Sigmoid colon (tissue), 7 donors: ENCODE results near the gene SBNO2. TPM values are rescaled to one million over a fixed set of nuclear protein-coding genes. Genes with fewer than 3 reads are reported as not detected.
A peak's percentile ranks its signal among the peaks of the same experiment; 100 is the strongest.

Experiments used
- DNase-seq: peaks from one replicate; pipeline ENCODE4 v3.0.0-alpha.2; 2019
- H3K27ac ChIP-seq, 4 donors: fragments of 200-600 bp; sonication (generic); one replicate each; pipeline ENCODE4 v1.5.1; 2016 to 2019; ENCODE audit warnings: mild to moderate bottlenecking in 1 of 4
- H3K27me3 ChIP-seq, 3 donors: fragments of 200-600 bp; sonication (generic); one replicate each; pipeline ENCODE4 v1.5.1; 2019; ENCODE audit warnings: mild to moderate bottlenecking in 1 of 3
- H3K36me3 ChIP-seq, 4 donors: fragments of 200-600 bp; sonication (generic); one replicate each; pipeline ENCODE4 v1.5.1; 2016 to 2019
- H3K4me1 ChIP-seq, 4 donors: fragments of 200-600 bp; sonication (generic); one replicate each; pipeline ENCODE4 v1.5.1; 2017 to 2019
- H3K4me3 ChIP-seq, 4 donors: fragments of 200-600 bp; sonication (generic); one replicate each; pipeline ENCODE4 v1.5.1; 2017 to 2019; ENCODE audit warnings: mild to moderate bottlenecking in 2 of 4, moderate library complexity in 1 of 4
- H3K9me3 ChIP-seq, 4 donors: fragments of 200-600 bp in 3 of 4; sonication (generic) in 3 of 4; one replicate each; pipeline versions ENCODE4 v1.5.1 to v1.6.1; 2013 to 2019
- EP300 ChIP-seq, 4 donors: sonication (generic); formaldehyde crosslinking; IDR thresholded peaks; one replicate each; pipeline ENCODE4 v1.6.1; 2017; ENCODE audit warnings: antibody characterized with exemption in 4 of 4
- POLR2A ChIP-seq, 2 donors: fragments of 450-650 bp; IDR thresholded peaks; one replicate each; pipeline ENCODE4 v1.6.1; 2016; ENCODE audit warnings: antibody characterized with exemption in 2 of 2, mild to moderate bottlenecking in 2 of 2, moderate library complexity in 2 of 2
- POLR2AphosphoS5 ChIP-seq, 4 donors: sonication (generic); formaldehyde crosslinking; IDR thresholded peaks; one replicate each; pipeline ENCODE4 v1.6.1; 2017; ENCODE audit warnings: antibody characterized with exemption in 4 of 4
- WGBS, 2 donors: extraction: QIAGEN DNeasy Blood & Tissue Kit; methylation state at CpG; one replicate each; pipeline ENCODE4 v1.1.7; 2013; 5-methylcytosine and 5-hydroxymethylcytosine counted together
- intact Hi-C: fragments of 100-400 bp; cut with DNase I; formaldehyde crosslinking; loops from one replicate; pipeline ENCODE4 v1.15.1; 2023
- polyA plus RNA-seq, 3 donors: library from polyadenylated mRNA; stranded (reverse); fragments of 200-250 nt; gene quantifications; one replicate each; pipeline ENCODE4 v1.2.3, GENCODE V29; 2013
- total RNA-seq, 4 donors: library from RNA; depleted of rRNA; stranded (reverse); fragments of >200 nt; gene quantifications; one replicate each; pipeline ENCODE4 v1.1.0, GENCODE V29; 2016
- TF ChIP-seq, protein P1 (sequence below), 4 experiments: fragments of 450-650 bp in 3 of 4; fragments of 200-600 bp in 1 of 4; IDR thresholded peaks; one replicate each; pipeline ENCODE4 v1.5.1; 2016 to 2019; ENCODE audit warnings: antibody characterized with exemption in 4 of 4, mild to moderate bottlenecking in 3 of 4, moderate library complexity in 2 of 4
- donor health status: healthy with polysubstance abuse.
- donor health status: Bipolar disorder and iron deficiency.
- donor health status: healthy.

The SBNO2 gene
- total and polyA plus RNA-seq, 7 donors: 6.8 to 91.9 (median 14.8) TPM

DNA sequence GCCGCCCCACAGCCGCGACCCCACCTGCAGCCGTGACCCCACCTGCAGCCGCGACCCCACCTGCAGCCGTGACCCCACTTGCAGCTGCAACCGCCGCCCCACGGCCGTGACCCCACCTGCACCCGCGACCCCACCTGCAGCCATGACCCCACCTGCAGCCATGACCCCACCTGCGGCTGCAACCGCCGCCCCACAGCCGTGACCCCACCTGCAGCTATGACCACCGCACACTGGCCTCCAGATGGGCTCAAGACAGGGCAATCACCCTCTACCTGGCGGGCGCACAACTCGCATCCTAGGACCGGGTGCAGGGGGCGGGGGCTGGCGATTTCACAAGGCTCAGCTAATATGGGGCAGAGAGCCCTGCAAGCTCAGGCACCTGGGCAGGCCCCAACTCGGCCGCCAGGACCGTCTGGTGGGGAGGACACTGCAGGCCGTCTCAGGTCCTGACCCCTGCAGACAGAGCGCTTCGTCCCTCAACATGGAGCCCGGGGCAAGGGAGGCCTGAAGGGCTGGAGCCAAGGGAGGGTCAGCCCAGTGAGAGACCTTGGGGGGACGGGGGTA lies 15.1 kb downstream of the SBNO2 start:
- H3K27ac ChIP-seq: no peak overlapping the region
- intact Hi-C loops: no loop called here
- H3K27me3 ChIP-seq: no peaks in the 10 kb centered on the region
- WGBS, 2 donors: 93 to 96% methylated on average over 32 of the region's 32 CpGs
- H3K4me3 ChIP-seq: no peak overlapping the region
- H3K36me3 ChIP-seq: peaks cover 0 to 10% (median 1%) of the 10 kb centered on the region in 4 donors
- no peaks in the 10 kb centered on the region for H3K9me3 ChIP-seq
- TF ChIP-seq, protein P1, sequence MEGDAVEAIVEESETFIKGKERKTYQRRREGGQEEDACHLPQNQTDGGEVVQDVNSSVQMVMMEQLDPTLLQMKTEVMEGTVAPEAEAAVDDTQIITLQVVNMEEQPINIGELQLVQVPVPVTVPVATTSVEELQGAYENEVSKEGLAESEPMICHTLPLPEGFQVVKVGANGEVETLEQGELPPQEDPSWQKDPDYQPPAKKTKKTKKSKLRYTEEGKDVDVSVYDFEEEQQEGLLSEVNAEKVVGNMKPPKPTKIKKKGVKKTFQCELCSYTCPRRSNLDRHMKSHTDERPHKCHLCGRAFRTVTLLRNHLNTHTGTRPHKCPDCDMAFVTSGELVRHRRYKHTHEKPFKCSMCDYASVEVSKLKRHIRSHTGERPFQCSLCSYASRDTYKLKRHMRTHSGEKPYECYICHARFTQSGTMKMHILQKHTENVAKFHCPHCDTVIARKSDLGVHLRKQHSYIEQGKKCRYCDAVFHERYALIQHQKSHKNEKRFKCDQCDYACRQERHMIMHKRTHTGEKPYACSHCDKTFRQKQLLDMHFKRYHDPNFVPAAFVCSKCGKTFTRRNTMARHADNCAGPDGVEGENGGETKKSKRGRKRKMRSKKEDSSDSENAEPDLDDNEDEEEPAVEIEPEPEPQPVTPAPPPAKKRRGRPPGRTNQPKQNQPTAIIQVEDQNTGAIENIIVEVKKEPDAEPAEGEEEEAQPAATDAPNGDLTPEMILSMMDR (IDR thresholded peaks at IDR 0.05): no peak
- TF ChIP-seq EP300 (IDR thresholded peaks at IDR 0.05) (no peak), POLR2AphosphoS5 (IDR thresholded peaks at IDR 0.05) (no peak), POLR2A (IDR thresholded peaks at IDR 0.05) (no peak)
- peaks cover 0 to 33% (median 26%) of the 10 kb centered on the region in 4 donors for H3K4me1 ChIP-seq
- DNase-seq: no peak

DNA sequence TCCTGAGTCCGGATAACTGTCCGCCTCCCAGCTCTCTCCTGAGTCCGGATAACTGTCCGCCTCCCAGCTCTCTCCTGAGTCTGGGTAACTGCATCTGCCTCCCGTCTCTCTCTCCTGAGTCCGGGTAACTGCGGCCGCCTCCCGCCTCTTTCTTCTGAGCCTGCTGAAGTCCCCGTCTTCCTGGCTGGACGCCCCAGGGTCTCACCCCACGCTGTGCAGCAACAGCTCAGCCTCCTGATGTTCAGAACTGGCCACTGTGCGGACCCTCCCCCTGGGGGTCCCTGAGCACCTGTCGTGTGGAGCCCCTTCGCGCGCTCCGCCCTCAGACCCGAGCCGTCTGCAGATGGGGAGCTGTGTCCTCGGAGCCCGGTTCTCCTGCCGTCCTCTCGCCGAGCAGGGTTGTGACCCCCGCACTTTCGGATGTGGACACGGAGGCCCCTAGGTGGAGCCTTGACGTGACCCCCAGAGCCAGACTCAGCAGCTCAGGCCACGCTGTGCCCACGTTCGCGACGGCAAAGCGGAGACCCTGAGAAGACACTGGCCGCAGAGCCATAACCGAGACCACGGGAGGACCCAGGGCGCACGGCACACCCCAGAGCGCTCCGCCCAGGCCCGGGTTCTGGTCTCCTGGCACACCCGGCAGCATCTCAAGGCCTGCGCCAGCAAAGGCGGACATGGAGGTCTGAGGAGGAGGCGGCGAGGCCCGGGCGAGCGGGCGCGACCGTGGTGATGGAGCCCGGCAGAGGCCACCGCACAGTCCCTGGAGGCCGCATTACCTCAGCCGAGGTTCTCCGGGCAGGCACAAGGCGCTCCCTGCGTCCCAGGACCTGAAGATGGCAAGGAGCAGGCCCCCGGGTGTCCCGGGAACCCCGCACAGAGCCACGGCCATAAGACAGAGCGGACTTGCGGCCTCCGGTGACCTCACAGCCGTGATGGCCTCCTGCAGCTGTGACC lies 15.9 kb downstream of the SBNO2 start:
- TF ChIP-seq, protein P1 (IDR thresholded peaks at IDR 0.05): no peak
- no peak for TF ChIP-seq POLR2AphosphoS5 (IDR thresholded peaks at IDR 0.05)
- no peak for TF ChIP-seq EP300 (IDR thresholded peaks at IDR 0.05)
- no peak for TF ChIP-seq POLR2A (IDR thresholded peaks at IDR 0.05)
- Histone ChIP-seq H3K36me3 (peaks cover 0 to 18% (median 5%) of the 10 kb centered on the region in 4 donors), H3K4me3 (no peak overlapping the region), H3K4me1 (peaks cover 0 to 33% (median 26%) of the 10 kb centered on the region in 4 donors), H3K27ac (no peak overlapping the region), H3K27me3 (no peaks in the 10 kb centered on the region), H3K9me3 (no peaks in the 10 kb centered on the region)
- 93 to 95% methylated on average over 69 of the region's 69 CpGs for WGBS, 2 donors
- intact Hi-C loops: no loop called here
- DNase-seq: no peak

DNA sequence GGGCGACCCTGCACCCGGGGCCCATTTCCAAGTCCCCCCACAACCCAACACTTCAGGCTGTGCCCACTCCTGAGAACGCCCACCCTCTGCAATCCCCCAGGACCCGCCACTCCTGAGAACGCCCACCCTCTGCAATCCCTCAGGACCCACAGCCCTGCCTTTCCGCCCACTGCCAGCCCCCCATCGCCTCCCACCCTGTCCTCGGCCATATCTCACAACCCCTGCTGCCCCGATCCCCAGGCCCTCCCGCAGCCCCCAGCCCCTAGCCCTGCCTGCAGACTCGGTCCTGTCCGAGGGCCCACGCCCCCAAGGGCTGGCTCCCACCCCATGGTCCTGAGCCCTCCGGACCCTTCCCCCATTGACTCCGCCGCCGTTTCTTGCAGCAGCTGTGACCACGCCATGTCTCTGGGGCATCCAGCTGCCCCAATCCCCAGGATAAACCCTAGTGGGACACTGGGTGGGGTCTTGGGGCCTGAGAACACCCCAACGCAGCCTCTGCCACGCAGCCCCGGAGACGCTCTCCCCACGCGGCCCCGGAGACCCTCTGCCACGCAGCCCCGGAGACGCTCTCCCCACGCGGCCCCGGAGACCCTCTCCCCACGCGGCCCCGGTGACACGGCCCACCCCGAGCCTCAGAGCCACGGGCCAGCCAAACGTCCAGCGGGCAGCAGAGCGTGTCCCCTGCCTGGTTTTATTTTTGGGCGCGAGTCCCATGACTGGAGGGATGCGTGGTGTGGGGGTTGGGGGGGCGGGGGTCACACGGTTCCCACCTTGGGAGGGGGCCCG lies 17.0 kb downstream of the SBNO2 start:
- DNase-seq: no peak
- intact Hi-C loops: no loop called here
- peaks cover 0 to 33% (median 28%) of the 10 kb centered on the region in 4 donors for H3K4me1 ChIP-seq
- TF ChIP-seq EP300 (IDR thresholded peaks at IDR 0.05): no peak
- no peak for TF ChIP-seq POLR2A (IDR thresholded peaks at IDR 0.05)
- TF ChIP-seq, protein P1 (IDR thresholded peaks at IDR 0.05): no peak
- no peak for TF ChIP-seq POLR2AphosphoS5 (IDR thresholded peaks at IDR 0.05)
- H3K9me3 ChIP-seq: no peaks in the 10 kb centered on the region
- H3K27me3 ChIP-seq: no peaks in the 10 kb centered on the region
- WGBS, 2 donors: 94% methylated on average over 46 of the region's 46 CpGs
- no peak overlapping the region for H3K4me3 ChIP-seq
- H3K36me3 ChIP-seq: peaks cover 0 to 28% (median 8%) of the 10 kb centered on the region in 4 donors
- H3K27ac ChIP-seq: peak overlapping the region in 1 of 4 donors; percentile 86

DNA sequence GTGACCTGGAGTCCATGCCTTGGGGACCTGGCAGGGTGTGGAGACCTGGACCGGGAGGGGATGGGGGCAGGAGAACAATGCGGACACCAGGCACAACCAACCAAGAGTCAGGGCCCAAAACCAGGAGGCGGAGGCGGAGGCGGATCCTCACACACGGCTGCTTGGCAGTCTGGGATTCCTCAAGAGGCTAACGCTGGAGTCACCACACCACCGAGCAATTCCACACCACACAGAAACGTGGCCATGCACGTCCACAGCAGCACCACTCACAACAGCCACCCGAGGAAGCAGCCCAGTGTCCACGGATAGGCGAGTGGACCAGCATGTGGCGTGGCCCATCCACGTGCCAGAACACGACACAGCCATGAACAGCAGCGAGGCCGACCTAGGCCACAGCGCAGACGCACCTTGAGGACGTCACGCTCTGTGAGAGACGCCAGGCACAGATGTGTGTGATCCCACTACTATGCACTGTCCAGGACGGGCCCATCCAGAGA lies 17.7 kb downstream of the SBNO2 start:
- peaks cover 0 to 30% (median 26%) of the 10 kb centered on the region in 4 donors for H3K4me1 ChIP-seq
- peak overlapping the region in 3 of 4 donors; percentile 62 to 86 (median 82) for H3K27ac ChIP-seq
- TF ChIP-seq POLR2AphosphoS5 (IDR thresholded peaks at IDR 0.05) (no peak), POLR2A (IDR thresholded peaks at IDR 0.05) (no peak), EP300 (IDR thresholded peaks at IDR 0.05) (no peak)
- TF ChIP-seq, protein P1 (IDR thresholded peaks at IDR 0.05): no peak
- H3K4me3 ChIP-seq: no peak overlapping the region
- H3K27me3 ChIP-seq: no peaks in the 10 kb centered on the region
- H3K36me3 ChIP-seq: peaks cover 0 to 35% (median 12%) of the 10 kb centered on the region in 4 donors
- H3K9me3 ChIP-seq: no peaks in the 10 kb centered on the region
- 87 to 90% methylated on average over 24 of the region's 24 CpGs for WGBS, 2 donors
- intact Hi-C loops: no loop called here
- DNase-seq: no peak
